ENCODE results near the gene USH1G. TPM values are rescaled to one million over a fixed set of nuclear protein-coding genes. Genes with fewer than 3 reads are reported as not detected.

The USH1G gene
- polyA plus RNA-seq, 3 donors = not detected

DNA sequence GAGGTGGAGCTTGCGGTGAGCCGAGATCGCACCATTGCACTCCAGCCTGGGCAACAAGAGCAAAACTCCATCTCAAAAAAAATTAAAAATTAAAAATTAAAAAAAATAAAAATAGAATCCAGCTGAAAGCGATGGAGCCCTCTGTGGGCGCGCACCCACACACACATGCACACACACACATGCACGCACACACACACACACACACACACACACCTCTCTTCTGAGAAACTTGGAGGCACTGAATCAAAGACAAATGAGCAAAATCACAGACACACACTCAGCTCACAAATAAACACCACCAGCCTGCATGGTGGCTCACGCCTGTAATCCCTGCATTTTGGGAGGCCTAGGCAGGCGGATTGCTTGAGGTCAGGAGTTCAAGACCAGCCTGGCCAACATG is 20.0 kb downstream of the USH1G start:
- DNase-seq = no peak
- Histone ChIP-seq H4K20me1 (ENCODE audit: insufficient read depth, low read length) (no peaks in the 10 kb centered on the region), H3K79me2 (ENCODE audit: insufficient read depth, low read length) (no peaks in the 10 kb centered on the region), H2AFZ (ENCODE audit: insufficient read depth, low read depth, low read length, poor library complexity, severe bottlenecking) (no peak overlapping the region), H3K4me3 (replicated peaks in 1 of 3; ENCODE audit: low read depth in 2 of 3, low read length in 3 of 3) (no peak overlapping the region), H3K4me2 (replicated peaks; ENCODE audit: extremely low read depth, low read length, poor library complexity, severe bottlenecking) (no peak overlapping the region), H3K36me3 (replicated peaks in 1 of 2; ENCODE audit: control insufficient read depth in 1 of 2, insufficient read depth in 2 of 2, low read length in 2 of 2) (no peaks in the 10 kb centered on the region), H3K27me3 (ENCODE audit: control insufficient read depth in 2 of 2, insufficient read depth in 2 of 2, low read length in 2 of 2) (peaks cover 0 to 19% of the 10 kb centered on the region in 2 donors), H3K4me1 (ENCODE audit: control insufficient read depth in 1 of 2, insufficient read depth in 2 of 2, low read length in 2 of 2) (no peaks in the 10 kb centered on the region), H3K27ac (ENCODE audit: low read depth in 1 of 2, low read length in 2 of 2) (no peak overlapping the region), H3K9me3 (replicated peaks in 1 of 2; ENCODE audit: control insufficient read depth in 1 of 2, insufficient read depth in 1 of 2, low read length in 2 of 2) (no peaks in the 10 kb centered on the region), H3K9ac (ENCODE audit: insufficient read depth, low read length, poor library complexity, severe bottlenecking) (no peak overlapping the region)
- WGBS (ENCODE audit: insufficient coverage) = 93% methylated on average over 4 of the region's 9 CpGs
- intact Hi-C loops (cut with micrococcal nuclease) = no loop called here
- Mint-ChIP-seq H3K9me3 (peaks cover 0 to 5% (median 2%) of the 10 kb centered on the region in 7 donors), H3K36me3 (no peaks in the 10 kb centered on the region), H3K27me3 (ENCODE audit: low read depth in 3 of 3) (peaks cover 25 to 47% (median 35%) of the 10 kb centered on the region in 3 donors), H3K4me3 (no peak overlapping the region), H3K4me1 (peaks cover 2% of the 10 kb centered on the region), H3K27ac (no peak overlapping the region)
- TF ChIP-seq, protein P1, sequence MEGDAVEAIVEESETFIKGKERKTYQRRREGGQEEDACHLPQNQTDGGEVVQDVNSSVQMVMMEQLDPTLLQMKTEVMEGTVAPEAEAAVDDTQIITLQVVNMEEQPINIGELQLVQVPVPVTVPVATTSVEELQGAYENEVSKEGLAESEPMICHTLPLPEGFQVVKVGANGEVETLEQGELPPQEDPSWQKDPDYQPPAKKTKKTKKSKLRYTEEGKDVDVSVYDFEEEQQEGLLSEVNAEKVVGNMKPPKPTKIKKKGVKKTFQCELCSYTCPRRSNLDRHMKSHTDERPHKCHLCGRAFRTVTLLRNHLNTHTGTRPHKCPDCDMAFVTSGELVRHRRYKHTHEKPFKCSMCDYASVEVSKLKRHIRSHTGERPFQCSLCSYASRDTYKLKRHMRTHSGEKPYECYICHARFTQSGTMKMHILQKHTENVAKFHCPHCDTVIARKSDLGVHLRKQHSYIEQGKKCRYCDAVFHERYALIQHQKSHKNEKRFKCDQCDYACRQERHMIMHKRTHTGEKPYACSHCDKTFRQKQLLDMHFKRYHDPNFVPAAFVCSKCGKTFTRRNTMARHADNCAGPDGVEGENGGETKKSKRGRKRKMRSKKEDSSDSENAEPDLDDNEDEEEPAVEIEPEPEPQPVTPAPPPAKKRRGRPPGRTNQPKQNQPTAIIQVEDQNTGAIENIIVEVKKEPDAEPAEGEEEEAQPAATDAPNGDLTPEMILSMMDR (IDR thresholded peaks at IDR 0.05) = no peak

DNA sequence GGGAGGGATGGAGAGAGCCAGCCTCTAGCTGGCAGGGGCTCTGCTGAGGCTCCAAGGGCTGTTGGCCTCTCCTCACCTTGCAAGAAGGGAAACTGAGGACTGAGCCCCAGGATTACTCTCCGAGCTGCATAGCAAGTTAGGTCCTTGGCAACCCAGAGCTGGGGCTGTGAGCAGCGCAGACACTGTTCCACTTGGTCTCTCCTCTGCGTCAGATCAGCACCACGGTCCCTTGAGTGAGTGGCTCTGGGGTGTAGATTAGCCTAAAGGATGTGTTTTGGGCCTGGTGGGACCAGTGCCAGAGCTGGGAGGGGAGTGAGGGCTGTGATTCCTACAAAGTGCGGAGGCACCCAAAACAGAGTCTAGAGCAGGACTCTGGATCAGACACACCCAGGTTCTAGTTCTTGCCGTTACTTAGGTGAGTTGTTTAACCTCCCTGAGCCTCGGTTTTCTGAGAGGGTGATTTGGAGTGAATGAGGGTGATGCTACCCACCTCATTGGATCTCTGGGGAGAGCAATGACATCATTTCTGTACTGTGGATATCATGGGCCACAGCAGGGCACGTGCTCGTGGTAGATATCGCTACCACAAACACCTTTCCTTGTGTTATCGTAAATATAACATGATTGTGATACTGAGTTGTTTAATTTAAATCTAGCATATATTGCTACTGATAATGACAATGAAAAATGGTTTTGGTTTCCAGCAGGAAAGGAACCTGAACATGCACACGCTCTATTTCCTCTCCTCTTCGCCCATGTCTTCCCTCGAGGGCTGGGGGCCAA is 21.5 kb downstream of the USH1G start:
- Histone ChIP-seq H3K27me3 (ENCODE audit: control insufficient read depth in 2 of 2, insufficient read depth in 2 of 2, low read length in 2 of 2) (peaks cover 0 to 20% of the 10 kb centered on the region in 2 donors), H3K79me2 (ENCODE audit: insufficient read depth, low read length) (no peaks in the 10 kb centered on the region), H2AFZ (ENCODE audit: insufficient read depth, low read depth, low read length, poor library complexity, severe bottlenecking) (no peak overlapping the region), H3K36me3 (replicated peaks in 1 of 2; ENCODE audit: control insufficient read depth in 1 of 2, insufficient read depth in 2 of 2, low read length in 2 of 2) (no peaks in the 10 kb centered on the region), H3K27ac (ENCODE audit: low read depth in 1 of 2, low read length in 2 of 2) (no peak overlapping the region), H3K4me2 (replicated peaks; ENCODE audit: extremely low read depth, low read length, poor library complexity, severe bottlenecking) (no peak overlapping the region), H3K9me3 (replicated peaks in 1 of 2; ENCODE audit: control insufficient read depth in 1 of 2, insufficient read depth in 1 of 2, low read length in 2 of 2) (no peaks in the 10 kb centered on the region), H3K4me1 (ENCODE audit: control insufficient read depth in 1 of 2, insufficient read depth in 2 of 2, low read length in 2 of 2) (no peaks in the 10 kb centered on the region), H3K4me3 (replicated peaks in 1 of 3; ENCODE audit: low read depth in 2 of 3, low read length in 3 of 3) (no peak overlapping the region), H4K20me1 (ENCODE audit: insufficient read depth, low read length) (no peaks in the 10 kb centered on the region), H3K9ac (ENCODE audit: insufficient read depth, low read length, poor library complexity, severe bottlenecking) (no peak overlapping the region)
- TF ChIP-seq, protein P1 (IDR thresholded peaks at IDR 0.05) = no peak
- H3K4me3 Mint-ChIP-seq = peak overlapping the region in 1 of 2 donors; percentile 50
- intact Hi-C loops (cut with micrococcal nuclease) = no loop called here
- peaks cover 2% of the 10 kb centered on the region for H3K4me1 Mint-ChIP-seq
- no peak overlapping the region for H3K27ac Mint-ChIP-seq
- 41% methylated on average over 7 of the region's 14 CpGs for WGBS (ENCODE audit: insufficient coverage)
- peaks cover 27 to 50% (median 34%) of the 10 kb centered on the region in 3 donors for H3K27me3 Mint-ChIP-seq (ENCODE audit: low read depth in 3 of 3)
- no peaks in the 10 kb centered on the region for H3K36me3 Mint-ChIP-seq
- peaks cover 0 to 5% (median 2%) of the 10 kb centered on the region in 7 donors for H3K9me3 Mint-ChIP-seq
- DNase-seq = no peak
